Mesothelial cell of epicardium (in vitro differentiated cells): ENCODE measurements around the gene SPATS2L. TPM values are rescaled to one million over a fixed set of nuclear protein-coding genes. Genes with fewer than 3 reads are reported as not detected.

Source experiments
- DNase-seq, 2 experiments: peaks; one replicate each; pipeline ENCODE4 v3.0.0; 2021; ENCODE audit warnings: low spot score in 2 of 2; ENCODE audit not compliant: unreplicated experiment in 2 of 2
- H3K27ac Mint-ChIP-seq: 2 replicates; pipeline ENCODE4 v1.8.0; 2021; ENCODE audit warnings: mixed read lengths
- H3K27me3 Mint-ChIP-seq: 2 replicates; pipeline ENCODE4 v1.8.0; 2021; ENCODE audit warnings: low read depth, mixed read lengths
- H3K36me3 Mint-ChIP-seq: 2 replicates; pipeline ENCODE4 v1.8.0; 2021; ENCODE audit warnings: mixed read lengths
- H3K4me1 Mint-ChIP-seq: 2 replicates; pipeline ENCODE4 v1.8.0; 2021; ENCODE audit warnings: mixed read lengths
- H3K4me3 Mint-ChIP-seq: 2 replicates; pipeline ENCODE4 v1.8.0; 2021; ENCODE audit warnings: mild to moderate bottlenecking, moderate library complexity, mixed read lengths
- H3K9me3 Mint-ChIP-seq: 2 replicates; pipeline ENCODE4 v1.8.0; 2021; ENCODE audit warnings: mixed read lengths
- CTCF ChIP-seq: fragments of 200-600 bp; sonication (generic); IDR thresholded peaks from one replicate; pipeline ENCODE4 v1.5.0; 2021; ENCODE audit warnings: antibody characterized with exemption; ENCODE audit not compliant: unreplicated experiment
- total RNA-seq: library from RNA; stranded (reverse); gene quantifications from 3 replicates; pipeline ENCODE4 v1.2.1, GENCODE V29; 2021

Gene SPATS2L
- total RNA-seq, 1 donor from 2014 or later: 84.8 TPM

DNA sequence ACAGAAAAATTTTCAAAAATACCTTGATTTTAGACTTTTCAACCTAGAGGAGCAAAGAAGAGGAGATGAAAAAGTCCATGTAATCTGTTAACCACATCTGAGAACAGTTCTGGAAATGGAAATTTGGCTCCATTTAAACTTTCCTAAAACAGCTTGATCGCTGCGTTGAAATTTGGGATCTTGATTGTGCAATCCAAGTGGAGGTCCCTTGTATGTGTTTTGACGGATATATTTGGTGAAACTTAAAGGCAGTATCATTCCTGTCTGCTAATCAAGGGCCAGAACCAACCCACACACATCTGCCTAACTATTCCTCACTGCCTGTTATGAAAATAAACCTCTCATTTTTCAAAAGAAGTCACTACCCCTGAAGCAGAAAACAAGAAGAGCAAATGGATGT lies 46.6 kb downstream of the SPATS2L start:
- no peak for DNase-seq
- Mint-ChIP-seq H3K4me3 (peak overlapping the region; percentile 27), H3K27ac (peak overlapping the region; percentile 89), H3K9me3 (no peaks in the 10 kb centered on the region), H3K4me1 (peaks cover 78% of the 10 kb centered on the region), H3K36me3 (peaks cover 2% of the 10 kb centered on the region), H3K27me3 (no peaks in the 10 kb centered on the region)
- TF ChIP-seq CTCF: no peak

DNA sequence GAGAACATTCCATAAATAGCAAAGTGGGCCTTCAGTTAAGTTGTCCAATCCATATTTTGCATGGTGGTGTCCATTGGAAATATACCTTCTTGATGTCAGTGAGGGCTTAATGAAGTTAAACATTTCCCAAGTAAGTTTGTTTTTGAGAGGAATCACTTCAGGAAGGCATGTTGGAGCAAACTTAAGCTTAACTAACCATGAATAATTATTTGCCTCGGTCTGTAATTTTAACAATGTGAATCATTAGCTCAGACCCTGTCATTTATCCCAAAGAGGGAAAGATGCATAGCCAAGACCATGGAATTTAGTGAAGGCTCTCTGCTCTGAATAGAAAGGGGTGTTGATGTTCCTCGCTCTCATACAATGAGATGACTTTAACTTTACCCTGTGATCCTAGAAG lies 47.4 kb downstream of the SPATS2L start:
- TF ChIP-seq CTCF: no peak
- Mint-ChIP-seq H3K27me3 (no peaks in the 10 kb centered on the region), H3K9me3 (no peaks in the 10 kb centered on the region), H3K4me3 (no peak overlapping the region), H3K36me3 (peaks cover 2% of the 10 kb centered on the region), H3K27ac (peak overlapping the region; percentile 89), H3K4me1 (peaks cover 74% of the 10 kb centered on the region)
- no peak for DNase-seq

DNA sequence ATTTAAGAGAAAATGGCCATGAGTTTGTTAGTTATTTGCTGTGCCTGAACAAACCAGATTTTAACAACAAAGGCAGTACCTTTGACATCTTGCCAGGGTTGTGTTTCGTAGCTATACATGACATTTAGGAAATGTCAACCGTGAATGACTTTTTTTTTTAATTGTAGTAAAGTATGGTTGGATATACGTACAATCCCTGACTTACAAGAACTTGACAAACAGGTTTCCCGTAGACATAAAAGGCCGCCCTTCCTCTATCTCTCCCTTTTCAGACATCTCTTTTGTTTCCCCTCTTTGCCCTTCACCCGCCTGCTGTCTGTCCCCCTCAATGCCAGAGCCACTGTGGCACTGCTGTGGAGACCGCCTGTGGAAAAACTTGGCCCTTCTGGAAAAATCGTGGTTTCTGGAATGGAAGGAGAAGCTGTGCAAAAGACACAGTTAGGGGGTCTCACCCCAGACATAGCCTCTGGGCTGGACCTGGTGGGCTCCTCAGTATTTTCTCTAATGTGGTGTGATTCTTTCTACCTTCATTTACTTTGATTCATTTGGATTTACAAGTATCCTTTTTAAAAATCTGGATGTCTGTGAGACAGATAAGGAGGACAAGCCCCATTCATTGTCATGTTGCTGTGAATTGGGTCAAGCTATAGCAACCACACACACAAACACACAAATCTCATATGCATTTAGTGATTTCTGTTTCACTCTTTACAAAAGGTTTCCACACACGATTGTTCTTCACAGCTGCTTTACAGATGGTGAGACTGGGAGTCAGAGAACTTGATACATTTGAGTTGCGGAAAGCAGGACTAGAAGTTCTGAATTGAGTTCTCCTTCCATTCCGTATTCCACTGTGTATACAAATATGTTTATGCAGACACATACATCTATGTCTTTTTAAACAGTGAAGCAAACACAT lies 48.6 kb downstream of the SPATS2L start:
- Mint-ChIP-seq H3K27me3 (no peaks in the 10 kb centered on the region), H3K4me1 (peaks cover 79% of the 10 kb centered on the region), H3K36me3 (peaks cover 2% of the 10 kb centered on the region), H3K4me3 (no peak overlapping the region), H3K27ac (peak overlapping the region; percentile 89), H3K9me3 (no peaks in the 10 kb centered on the region)
- DNase-seq: no peak
- no peak for TF ChIP-seq CTCF

DNA sequence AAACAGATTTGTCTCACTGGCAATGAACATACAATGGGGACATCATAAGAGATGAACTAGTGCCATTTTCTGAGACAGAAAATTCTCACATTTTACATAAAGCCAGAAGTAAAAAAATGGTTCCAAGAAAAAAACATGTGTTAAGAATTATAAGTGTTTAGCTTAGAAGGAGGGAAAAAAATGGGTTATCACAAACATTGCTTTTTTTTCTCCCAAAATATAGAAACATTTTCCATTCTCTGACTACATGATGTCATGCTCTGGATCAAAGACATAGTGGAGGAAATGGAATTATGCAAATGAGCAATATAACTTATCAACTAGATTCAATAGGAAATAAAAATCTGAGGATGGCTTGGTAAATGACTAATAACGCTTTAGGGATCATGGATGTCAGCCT lies 49.8 kb downstream of the SPATS2L start:
- H3K36me3 Mint-ChIP-seq: no peaks in the 10 kb centered on the region
- no peaks in the 10 kb centered on the region for H3K9me3 Mint-ChIP-seq
- H3K4me1 Mint-ChIP-seq: peaks cover 79% of the 10 kb centered on the region
- no peak overlapping the region for H3K4me3 Mint-ChIP-seq
- H3K27ac Mint-ChIP-seq: peak overlapping the region; percentile 70
- H3K27me3 Mint-ChIP-seq: no peaks in the 10 kb centered on the region
- no peak for DNase-seq
- no peak for TF ChIP-seq CTCF

DNA sequence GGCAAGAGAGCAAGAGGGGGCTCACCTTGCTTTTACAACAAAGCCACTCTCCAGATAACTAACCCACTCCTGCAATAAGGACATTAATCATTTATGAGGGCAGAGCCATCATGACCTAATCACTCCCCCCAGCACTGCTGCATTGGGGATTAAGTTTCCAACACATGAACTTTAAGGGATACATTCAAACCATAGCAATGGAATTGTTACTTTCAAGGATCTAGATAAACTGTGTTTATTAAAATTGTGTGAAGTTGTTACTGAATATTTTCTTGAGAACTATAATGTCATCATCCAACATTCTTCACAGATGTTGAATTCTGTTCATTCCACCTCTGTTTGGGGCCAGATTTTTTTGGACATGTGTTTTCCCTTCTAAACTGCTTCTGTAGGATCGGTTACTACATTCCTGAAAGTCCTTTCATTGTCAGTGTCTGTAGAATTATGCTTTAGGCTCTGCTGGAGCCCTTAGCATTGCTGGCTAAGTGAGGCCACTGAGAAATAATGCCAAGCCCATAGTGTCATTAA lies 50.4 kb downstream of the SPATS2L start:
- H3K4me3 Mint-ChIP-seq: no peak overlapping the region

More for the DNA sequence above, 50.4 kb downstream of the SPATS2L start:
- Mint-ChIP-seq H3K4me1 (peaks cover 78% of the 10 kb centered on the region), H3K36me3 (no peaks in the 10 kb centered on the region), H3K27me3 (no peaks in the 10 kb centered on the region), H3K9me3 (no peaks in the 10 kb centered on the region), H3K27ac (peak overlapping the region; percentile 70)
- no peak for DNase-seq
- no peak for TF ChIP-seq CTCF
